Measurements from ENCODE around the gene FADS2. TPM values are rescaled to one million over a fixed set of nuclear protein-coding genes. Genes with fewer than 3 reads are reported as not detected.
A peak's percentile ranks its signal among the peaks of the same experiment; 100 is the strongest.

FADS2 gene
- total RNA-seq, 1 donor from 2014 or later: 140 TPM

DNA sequence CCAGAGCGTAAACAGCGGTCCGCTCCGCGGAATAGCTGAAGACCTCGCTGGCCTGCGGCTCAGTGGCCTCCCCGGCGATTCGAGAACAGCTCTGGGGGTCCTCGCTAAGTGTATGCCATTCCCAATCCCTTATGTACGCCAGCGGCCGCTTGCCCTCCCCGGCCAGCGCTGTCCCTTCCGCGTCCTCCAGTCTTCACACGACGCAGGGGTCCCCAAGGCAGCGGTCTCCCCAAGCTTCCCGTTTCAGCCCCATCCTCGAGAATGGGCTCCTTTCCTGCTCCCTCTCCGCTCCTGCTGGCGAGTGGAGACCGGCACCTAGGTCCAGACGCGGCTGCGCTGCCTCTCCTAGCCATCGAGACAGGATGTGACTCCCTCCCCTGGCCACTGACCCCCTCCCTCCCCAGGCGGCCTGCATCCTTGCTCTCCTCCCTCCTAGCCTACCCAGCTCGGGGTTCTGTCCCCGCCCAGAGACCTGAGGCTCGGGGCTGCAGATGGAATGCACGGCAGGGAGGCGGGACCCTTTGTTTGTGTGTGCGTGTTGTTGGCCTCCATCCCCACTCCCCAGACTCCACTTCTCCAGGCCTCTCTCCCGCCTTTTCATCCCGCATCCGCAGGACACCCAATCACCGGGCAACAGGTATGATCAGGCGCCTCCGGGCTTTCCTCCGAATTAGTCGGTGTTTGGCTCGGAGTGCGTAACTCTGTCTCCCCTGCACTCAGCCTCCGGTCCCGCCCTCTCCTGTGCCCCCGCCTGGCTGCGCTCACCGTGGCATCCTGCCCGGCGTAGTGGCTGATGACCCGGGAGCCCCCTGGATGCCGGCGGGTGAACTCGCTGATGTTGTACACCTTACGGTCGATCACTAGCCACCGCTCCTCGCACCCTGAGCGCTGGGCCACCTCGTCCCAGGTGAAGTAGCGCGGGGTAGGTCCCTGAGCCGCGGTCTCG, 12.0 kb upstream of the FADS2 start:
- ATAC-seq: peak; percentile 67
- intact Hi-C loops (cut with DNase I): no loop called here
- DNase-seq (ENCODE audit: low spot score): peak; percentile 84

- DNase-seq (ENCODE audit: low spot score) (peak; percentile 95), ATAC-seq (peak; percentile 41)
- intact Hi-C loops (cut with DNase I): no loop called here
These were observed 11.2 kb upstream of the FADS2 start, which contains the start of gene FADS1 for GRCh38 chr11:61816736-61817455. TSS of gene FADS1 (minus strand) at chr11:61817003. CDS start at chr11:61816929, 74 bp downstream.

DNA sequence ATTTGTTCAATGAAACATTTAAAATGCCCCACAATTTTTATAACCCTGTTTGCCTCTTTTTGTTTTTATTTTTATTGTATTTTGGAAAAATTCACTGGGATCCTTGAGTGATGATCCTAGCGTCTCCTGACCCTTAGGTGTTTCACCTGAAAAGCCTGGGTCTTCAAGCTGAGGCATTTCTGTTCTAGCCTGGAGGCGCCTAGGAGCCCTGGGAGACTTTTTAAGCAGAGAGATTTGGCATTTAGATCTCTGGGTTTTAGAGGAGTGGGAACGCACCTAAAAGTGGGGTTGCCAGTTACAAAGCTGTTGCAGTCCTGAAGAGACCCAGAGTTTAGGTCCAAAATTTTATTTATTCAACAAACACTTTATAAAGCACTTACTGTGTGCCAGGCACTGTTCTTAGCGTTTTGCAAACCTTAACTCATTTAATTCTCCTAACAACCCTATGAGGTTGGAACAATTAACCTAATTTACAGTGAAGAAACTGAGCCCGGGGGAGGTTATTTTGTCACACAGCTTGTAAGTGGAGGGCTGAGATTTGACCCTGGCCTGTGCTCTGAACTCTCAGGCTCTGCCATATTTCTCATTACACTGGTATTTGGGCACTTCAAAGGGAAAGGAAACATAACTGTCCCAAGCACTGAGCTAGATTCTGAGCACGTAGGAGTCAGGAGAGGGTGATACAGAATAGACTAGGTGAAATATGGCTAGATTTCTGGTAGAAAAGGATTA, 10.5 kb upstream of the FADS2 start:
- intact Hi-C loops (cut with DNase I): no loop called here
- ATAC-seq (no peak), DNase-seq (ENCODE audit: low spot score) (no peak)

- intact Hi-C loops (cut with DNase I): no loop called here
- DNase-seq (ENCODE audit: low spot score) (no peak), ATAC-seq (no peak)
These were observed 7.9 kb upstream of the FADS2 start for GRCh38 chr11:61820174-61820573.

- DNase-seq (ENCODE audit: low spot score) (no peak), ATAC-seq (peak; percentile 1)
- intact Hi-C loops (cut with DNase I): no loop called here
These were observed 1.1 kb upstream of the FADS2 start for GRCh38 chr11:61826930-61827570.

GRCh38 chr11:61828379-61828628, 204 bp downstream of the FADS2 start:
- intact Hi-C loops (cut with DNase I): no loop called here
- DNase-seq (ENCODE audit: low spot score) (no peak), ATAC-seq (no peak)

DNA sequence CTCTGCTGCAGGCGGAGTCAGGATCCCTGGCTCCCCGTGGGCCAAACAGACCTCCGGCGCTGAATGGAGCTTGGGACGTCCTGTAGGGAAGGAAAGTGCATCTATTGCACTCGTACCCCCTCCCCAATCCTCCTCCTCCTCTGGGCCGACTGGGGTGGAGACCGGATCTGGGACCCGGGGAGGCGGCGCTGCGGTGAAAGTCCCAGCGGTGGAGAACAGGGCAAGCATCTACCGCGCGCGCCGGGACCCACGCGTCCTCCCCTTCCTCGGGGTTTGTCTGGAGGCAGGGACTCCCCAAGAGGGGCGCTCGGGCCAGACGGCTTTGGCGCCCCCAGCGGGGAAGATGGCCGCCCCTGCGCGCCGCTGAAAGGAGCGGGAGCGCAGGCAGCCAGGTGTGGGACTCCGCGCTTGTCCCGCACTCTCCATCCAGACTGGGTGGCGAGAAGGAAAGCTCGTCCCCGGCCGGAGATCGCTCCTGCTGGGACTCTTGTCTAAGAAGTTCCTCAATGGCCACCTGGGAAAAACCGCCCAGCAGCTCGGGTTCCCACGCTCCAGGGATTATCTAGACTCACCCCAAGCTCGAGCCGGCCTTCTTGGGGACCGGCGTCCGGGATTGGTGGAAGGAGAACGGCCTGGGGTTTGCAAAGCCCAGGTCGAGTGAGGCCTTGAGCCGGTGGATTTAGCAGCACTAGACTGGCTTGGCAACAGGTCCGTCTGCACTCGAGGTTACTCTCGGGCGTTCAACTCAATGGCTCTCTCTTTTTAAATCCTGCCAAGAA, 718 bp downstream of the FADS2 start:
- ATAC-seq (peak; percentile 57), DNase-seq (ENCODE audit: low spot score) (no peak)
- intact Hi-C loops (cut with DNase I): no loop called here

DNA sequence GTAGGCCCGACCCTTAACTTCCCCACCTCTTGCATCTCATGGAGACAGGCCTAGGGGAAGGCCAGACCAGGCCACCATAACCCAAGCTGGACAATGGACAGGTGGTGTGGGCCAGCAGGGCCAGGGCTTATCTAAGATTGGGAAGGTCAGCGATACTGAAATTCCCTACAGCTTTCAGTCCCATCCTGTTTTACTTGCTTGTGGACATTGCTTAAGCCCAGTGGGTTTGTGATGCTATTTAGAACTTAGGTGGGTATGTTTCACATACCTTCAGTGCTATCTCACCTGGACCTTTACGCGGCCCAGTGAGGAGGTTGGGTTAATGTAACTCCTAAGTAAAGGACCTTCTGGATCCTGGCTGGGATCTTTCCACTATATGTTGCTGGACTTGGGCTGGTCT, 1.7 kb downstream of the FADS2 start:
- DNase-seq (ENCODE audit: low spot score) (no peak), ATAC-seq (no peak)
- intact Hi-C loops (cut with DNase I): no loop called here

- intact Hi-C loops (cut with DNase I): no loop called here
- ATAC-seq (no peak), DNase-seq (ENCODE audit: low spot score) (no peak)
These were observed 2.4 kb downstream of the FADS2 start for GRCh38 chr11:61830237-61831105.

DNA sequence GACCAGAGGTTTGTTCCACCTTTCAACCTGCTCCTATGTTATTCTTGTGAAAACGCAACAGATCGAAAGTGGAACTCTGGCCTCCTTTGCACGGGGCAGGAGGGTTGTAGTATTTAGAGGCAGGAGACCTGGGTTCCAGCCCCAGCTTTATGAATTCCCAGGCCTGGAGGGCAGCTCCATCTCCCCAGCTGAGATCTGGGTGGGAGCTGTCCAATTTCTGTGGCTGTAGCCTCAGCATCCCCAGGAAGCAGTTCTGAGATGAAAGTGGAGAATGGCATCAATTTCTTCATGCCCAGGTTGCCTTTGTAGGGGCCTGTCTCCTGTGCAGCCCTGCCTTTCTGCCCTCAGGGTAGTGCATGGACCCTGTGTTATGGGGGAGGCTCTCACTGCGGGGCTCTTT, 4.1 kb downstream of the FADS2 start:
- intact Hi-C loops (cut with DNase I): no loop called here
- ATAC-seq (no peak), DNase-seq (ENCODE audit: low spot score) (no peak)

GRCh38 chr11:61832754-61833153, 4.7 kb downstream of the FADS2 start:
- ATAC-seq (no peak), DNase-seq (ENCODE audit: low spot score) (no peak)
- intact Hi-C loops (cut with DNase I): no loop called here

DNA sequence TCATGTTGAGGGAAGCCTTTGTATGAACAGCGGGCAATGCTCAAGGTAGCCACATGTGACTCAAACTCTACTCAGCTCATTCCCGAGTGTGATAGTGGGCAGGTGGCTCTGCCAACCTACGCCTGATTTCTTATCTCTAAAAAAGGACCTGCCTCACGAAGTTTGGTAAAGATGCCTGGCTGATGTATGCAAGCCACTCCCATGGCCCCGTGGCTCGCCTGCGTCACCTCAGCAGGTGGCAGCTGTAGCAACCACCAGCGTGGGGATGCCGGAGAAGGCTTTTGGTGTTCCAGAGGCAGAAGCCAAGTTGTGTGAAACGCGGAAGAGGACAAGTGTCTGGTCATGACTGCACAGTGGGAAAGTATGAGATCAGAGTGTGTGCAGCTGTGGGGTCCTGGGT, 5.4 kb downstream of the FADS2 start:
- intact Hi-C loops (cut with DNase I): no loop called here
- DNase-seq (ENCODE audit: low spot score) (no peak), ATAC-seq (no peak)

GRCh38 chr11:61833926-61834277, 5.8 kb downstream of the FADS2 start:
- intact Hi-C loops (cut with DNase I): no loop called here
- ATAC-seq (peak; percentile 20), DNase-seq (ENCODE audit: low spot score) (no peak)

DNA sequence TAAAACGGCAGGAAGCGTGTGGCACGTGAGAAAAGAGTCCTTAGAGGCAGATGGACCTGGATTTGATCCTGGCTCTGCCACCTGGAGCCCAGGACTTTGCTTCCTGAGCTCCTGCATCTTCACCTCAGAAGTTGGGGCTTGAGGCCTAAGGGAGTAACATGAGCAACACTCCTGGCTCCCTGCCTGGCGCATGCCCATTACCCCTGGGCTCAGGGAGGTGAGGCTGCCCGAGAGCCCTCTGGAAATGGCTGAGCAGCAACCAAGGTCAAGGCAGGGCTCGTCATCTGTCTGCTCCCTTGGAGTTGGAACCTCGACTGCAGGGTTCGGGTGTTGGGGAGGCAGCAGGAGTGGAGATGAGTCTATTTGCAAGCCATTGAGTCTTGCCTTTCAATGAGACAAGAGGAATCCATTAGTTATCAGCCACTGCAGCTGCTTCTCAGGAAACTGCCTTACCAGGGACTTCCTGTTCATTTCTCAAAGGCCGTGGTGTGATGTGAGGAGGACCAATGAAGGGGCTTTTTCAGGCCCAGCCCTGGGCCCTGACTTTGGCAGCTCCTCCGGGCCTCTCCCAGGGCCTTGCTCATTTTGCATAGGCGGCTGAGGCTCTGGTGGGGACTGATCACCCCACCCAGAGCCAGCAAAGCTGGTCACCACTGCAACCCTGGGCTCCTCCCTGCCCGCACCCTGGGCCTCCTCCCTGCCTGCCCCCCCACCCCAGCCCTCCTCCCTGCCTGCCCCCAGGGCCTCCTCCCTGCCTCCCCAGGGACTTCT, 6.4 kb downstream of the FADS2 start:
- intact Hi-C loops (cut with DNase I): no loop called here
- DNase-seq (ENCODE audit: low spot score): no peak
- peak; percentile 74 for ATAC-seq

DNA sequence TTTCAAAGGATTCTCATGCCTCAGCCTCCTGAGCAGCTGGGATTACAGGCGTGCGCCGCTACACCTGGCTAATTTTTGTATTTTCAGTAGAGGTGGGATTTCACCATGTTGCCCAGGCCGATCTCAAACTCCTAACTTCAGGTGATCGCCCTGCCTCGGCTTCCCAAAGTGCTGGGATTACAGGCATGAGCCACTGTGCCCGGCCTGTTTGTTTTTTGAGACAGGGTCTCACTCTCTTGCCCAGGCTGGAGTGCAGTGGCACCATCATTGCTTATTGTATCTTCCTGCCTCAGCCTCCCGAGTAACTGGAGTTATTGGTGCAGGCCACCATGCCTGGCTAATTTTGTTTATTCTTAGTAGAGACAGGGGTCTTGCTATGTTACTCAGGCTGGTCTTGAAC, 8.1 kb downstream of the FADS2 start:
- DNase-seq (ENCODE audit: low spot score) (no peak), ATAC-seq (no peak)
- intact Hi-C loops (cut with DNase I): no loop called here

GRCh38 chr11:61837411-61838005, 9.4 kb downstream of the FADS2 start:
- intact Hi-C loops (cut with DNase I): no loop called here
- no peak for DNase-seq (ENCODE audit: low spot score)
- ATAC-seq: no peak

GRCh38 chr11:61838501-61838900, 10.4 kb downstream of the FADS2 start:
- DNase-seq (ENCODE audit: low spot score): no peak
- intact Hi-C loops (cut with DNase I): no loop called here

More at GRCh38 chr11:61838501-61838900, 10.4 kb downstream of the FADS2 start:
- ATAC-seq: no peak

Data from sciatic nerve (tissue), 2 donors.